ENCODE results near the gene LCN1. TPM values are rescaled to one million over a fixed set of nuclear protein-coding genes. Genes with fewer than 3 reads are reported as not detected.

The LCN1 gene
- total and polyA plus RNA-seq, 2 of the 4 experiments (the other 2 are of a cell fraction): not detected

DNA sequence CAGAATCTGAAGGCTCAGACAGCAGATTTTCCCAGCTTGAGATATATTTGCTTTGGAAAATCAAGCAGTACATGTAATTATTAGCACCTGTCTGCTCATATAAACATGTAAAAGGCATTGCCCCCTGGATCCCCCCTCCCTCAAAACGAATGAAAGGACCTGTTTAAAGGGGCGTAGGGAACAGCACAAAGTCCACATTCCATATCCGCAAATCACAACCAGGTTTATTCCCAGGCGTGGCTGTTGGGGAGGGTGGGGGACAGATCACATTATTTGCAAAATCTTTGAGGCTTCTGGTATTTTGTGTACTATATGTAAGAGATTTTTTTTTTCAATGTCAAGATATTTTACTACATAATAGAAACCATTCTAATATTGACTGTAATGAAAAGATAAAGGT is 29.5 kb upstream of the LCN1 start:
- H2BK120ac ChIP-seq (ENCODE audit: low read depth, low read length): no peak overlapping the region
- no peak for ATAC-seq (ENCODE audit: low read depth)
- dilution Hi-C loops (cut with HindIII; ENCODE audit: low sequenced_read_pairs, unreplicated experiment) (no loop called here), in situ Hi-C loops (cut with MboI; ENCODE audit: low sequenced_read_pairs) (no loop called here), intact Hi-C loops (cut with micrococcal nuclease) (no loop called here)
- peaks cover 11% of the 10 kb centered on the region for H3K36me3 ChIP-seq (ENCODE audit: control insufficient read depth, insufficient read depth, low read length)
- H3K9ac ChIP-seq (ENCODE audit: low read depth, low read length): no peak overlapping the region
- no peaks in the 10 kb centered on the region; the same call in 1 of the 2 replicates for H3K4me1 ChIP-seq (ENCODE audit: control insufficient read depth, insufficient read depth, low read length)
- H3K27ac ChIP-seq (ENCODE audit: insufficient read depth, low read length): no peak overlapping the region
- H3K18ac ChIP-seq (ENCODE audit: low read depth, low read length): no peak overlapping the region
- H3K23ac ChIP-seq (ENCODE audit: low read depth, low read length): no peak overlapping the region
- no peak overlapping the region for H4K8ac ChIP-seq (ENCODE audit: low read depth in 2 of 2, low read length in 2 of 2)
- no peak overlapping the region for H4K5ac ChIP-seq (ENCODE audit: low read depth, low read length)
- no peak overlapping the region for H3K56ac ChIP-seq (ENCODE audit: extremely low read depth, insufficient read depth, low read length)
- no peak overlapping the region for H3K4me2 ChIP-seq (ENCODE audit: low read depth, low read length)
- no TSS peak for BruUV-seq (replicated peaks)
- H4K91ac ChIP-seq (ENCODE audit: insufficient read depth, low read depth, low read length): no peak overlapping the region
- no peaks in the 10 kb centered on the region for H3K9me3 ChIP-seq (ENCODE audit: control insufficient read depth, insufficient read depth, low read length)
- no peak overlapping the region for H2AFZ ChIP-seq (replicated peaks; ENCODE audit: low read length, poor library complexity)
- TF ChIP-seq MAZ (IDR thresholded peaks at IDR 0.05; ENCODE audit: borderline replicate concordance, low read depth, low read length): no peak
- TF ChIP-seq NFE2L2 (IDR thresholded peaks at IDR 0.05; ENCODE audit: low read depth, low read length): no peak
- no peak for TF ChIP-seq SMC3 (IDR thresholded peaks at IDR 0.05; ENCODE audit: low read depth, low read length)
- TF ChIP-seq, protein P1, sequence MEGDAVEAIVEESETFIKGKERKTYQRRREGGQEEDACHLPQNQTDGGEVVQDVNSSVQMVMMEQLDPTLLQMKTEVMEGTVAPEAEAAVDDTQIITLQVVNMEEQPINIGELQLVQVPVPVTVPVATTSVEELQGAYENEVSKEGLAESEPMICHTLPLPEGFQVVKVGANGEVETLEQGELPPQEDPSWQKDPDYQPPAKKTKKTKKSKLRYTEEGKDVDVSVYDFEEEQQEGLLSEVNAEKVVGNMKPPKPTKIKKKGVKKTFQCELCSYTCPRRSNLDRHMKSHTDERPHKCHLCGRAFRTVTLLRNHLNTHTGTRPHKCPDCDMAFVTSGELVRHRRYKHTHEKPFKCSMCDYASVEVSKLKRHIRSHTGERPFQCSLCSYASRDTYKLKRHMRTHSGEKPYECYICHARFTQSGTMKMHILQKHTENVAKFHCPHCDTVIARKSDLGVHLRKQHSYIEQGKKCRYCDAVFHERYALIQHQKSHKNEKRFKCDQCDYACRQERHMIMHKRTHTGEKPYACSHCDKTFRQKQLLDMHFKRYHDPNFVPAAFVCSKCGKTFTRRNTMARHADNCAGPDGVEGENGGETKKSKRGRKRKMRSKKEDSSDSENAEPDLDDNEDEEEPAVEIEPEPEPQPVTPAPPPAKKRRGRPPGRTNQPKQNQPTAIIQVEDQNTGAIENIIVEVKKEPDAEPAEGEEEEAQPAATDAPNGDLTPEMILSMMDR (conservative IDR thresholded peaks at IDR 0.05; ENCODE audit: low read depth, low read length): no peak
- TF ChIP-seq CHD1 (IDR thresholded peaks at IDR 0.05; ENCODE audit: low read depth, low read length): no peak
- no peak for TF ChIP-seq RAD21 (IDR thresholded peaks at IDR 0.05; ENCODE audit: low read length)
- TF ChIP-seq, protein P2, sequence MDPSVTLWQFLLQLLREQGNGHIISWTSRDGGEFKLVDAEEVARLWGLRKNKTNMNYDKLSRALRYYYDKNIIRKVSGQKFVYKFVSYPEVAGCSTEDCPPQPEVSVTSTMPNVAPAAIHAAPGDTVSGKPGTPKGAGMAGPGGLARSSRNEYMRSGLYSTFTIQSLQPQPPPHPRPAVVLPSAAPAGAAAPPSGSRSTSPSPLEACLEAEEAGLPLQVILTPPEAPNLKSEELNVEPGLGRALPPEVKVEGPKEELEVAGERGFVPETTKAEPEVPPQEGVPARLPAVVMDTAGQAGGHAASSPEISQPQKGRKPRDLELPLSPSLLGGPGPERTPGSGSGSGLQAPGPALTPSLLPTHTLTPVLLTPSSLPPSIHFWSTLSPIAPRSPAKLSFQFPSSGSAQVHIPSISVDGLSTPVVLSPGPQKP (IDR thresholded peaks at IDR 0.05; ENCODE audit: borderline replicate concordance, low read depth, low read length): no peak
- no peak for TF ChIP-seq RCOR1 (IDR thresholded peaks at IDR 0.05; ENCODE audit: insufficient replicate concordance, low read length)
- no peak for TF ChIP-seq BHLHE40 (IDR thresholded peaks at IDR 0.05; ENCODE audit: low read depth, low read length)
- TF ChIP-seq RFX5 (IDR thresholded peaks at IDR 0.05; ENCODE audit: low read depth, low read length): no peak
- no peak for TF ChIP-seq MAFK (IDR thresholded peaks at IDR 0.05; ENCODE audit: low read depth, low read length)
- no peak for TF ChIP-seq POLR2A (IDR thresholded peaks at IDR 0.05; ENCODE audit: low read depth, low read length)
- no peak for TF ChIP-seq MXI1 (IDR thresholded peaks at IDR 0.05; ENCODE audit: borderline replicate concordance, low read depth, low read length)
- no peak for TF ChIP-seq CEBPB (IDR thresholded peaks at IDR 0.05; ENCODE audit: low read depth, low read length)
- TF ChIP-seq, protein P3, sequence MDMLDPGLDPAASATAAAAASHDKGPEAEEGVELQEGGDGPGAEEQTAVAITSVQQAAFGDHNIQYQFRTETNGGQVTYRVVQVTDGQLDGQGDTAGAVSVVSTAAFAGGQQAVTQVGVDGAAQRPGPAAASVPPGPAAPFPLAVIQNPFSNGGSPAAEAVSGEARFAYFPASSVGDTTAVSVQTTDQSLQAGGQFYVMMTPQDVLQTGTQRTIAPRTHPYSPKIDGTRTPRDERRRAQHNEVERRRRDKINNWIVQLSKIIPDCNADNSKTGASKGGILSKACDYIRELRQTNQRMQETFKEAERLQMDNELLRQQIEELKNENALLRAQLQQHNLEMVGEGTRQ (IDR thresholded peaks at IDR 0.05; ENCODE audit: low read depth, low read length): no peak
- no peak for TF ChIP-seq FOS (IDR thresholded peaks at IDR 0.05; ENCODE audit: low read depth, low read length)
- no peaks in the 10 kb centered on the region for H3K79me1 ChIP-seq (ENCODE audit: low read depth in 1 of 2, low read length in 2 of 2)
- H3K27me3 ChIP-seq (ENCODE audit: control insufficient read depth, insufficient read depth, low read length): no peaks in the 10 kb centered on the region
- no peak for DNase-seq
- H2AK9ac ChIP-seq (replicated peaks; ENCODE audit: low read depth, low read length, poor library complexity): no peak overlapping the region
- H2AK5ac ChIP-seq (ENCODE audit: low read depth, low read length): no peak overlapping the region
- no peak overlapping the region for H3K4ac ChIP-seq (ENCODE audit: low read depth, low read length)
- CTCF ChIA-PET: no interaction called here
- H2BK5ac ChIP-seq (ENCODE audit: low read depth, low read length, poor library complexity, severe bottlenecking): no peak overlapping the region
- 80% methylated on average over 1 of the region's 4 CpGs; no CpG with 5 or more reads in 1 of the 2 experiments for WGBS, 2 experiments (ENCODE audit: extremely low coverage in 2 of 2, insufficient read length in 1 of 2)
- no peaks in the 10 kb centered on the region; the same call in 1 of the 2 replicates for H3K9me1 ChIP-seq (ENCODE audit: insufficient read depth, low read length)
- H4K20me1 ChIP-seq (ENCODE audit: insufficient read depth, low read length): no peaks in the 10 kb centered on the region
- no peak overlapping the region for H2BK20ac ChIP-seq (ENCODE audit: low read depth, low read length)
- H3K4me3 ChIP-seq (ENCODE audit: insufficient read depth, low read depth, low read length): no peak overlapping the region
- H2BK15ac ChIP-seq (ENCODE audit: low read depth, low read length): no peak overlapping the region
- no peak overlapping the region for H3K14ac ChIP-seq (replicated peaks; ENCODE audit: low read depth, low read length)
- POLR2A ChIA-PET (ENCODE audit: unreplicated experiment): no interaction called here

Measured in IMR-90 (cell line).